Measurements from ENCODE around the gene UCK1.

GRCh38 chr9:131524665-131525315, 6.3 kb downstream of the UCK1 start:
- TF ChIP-seq, protein P1, sequence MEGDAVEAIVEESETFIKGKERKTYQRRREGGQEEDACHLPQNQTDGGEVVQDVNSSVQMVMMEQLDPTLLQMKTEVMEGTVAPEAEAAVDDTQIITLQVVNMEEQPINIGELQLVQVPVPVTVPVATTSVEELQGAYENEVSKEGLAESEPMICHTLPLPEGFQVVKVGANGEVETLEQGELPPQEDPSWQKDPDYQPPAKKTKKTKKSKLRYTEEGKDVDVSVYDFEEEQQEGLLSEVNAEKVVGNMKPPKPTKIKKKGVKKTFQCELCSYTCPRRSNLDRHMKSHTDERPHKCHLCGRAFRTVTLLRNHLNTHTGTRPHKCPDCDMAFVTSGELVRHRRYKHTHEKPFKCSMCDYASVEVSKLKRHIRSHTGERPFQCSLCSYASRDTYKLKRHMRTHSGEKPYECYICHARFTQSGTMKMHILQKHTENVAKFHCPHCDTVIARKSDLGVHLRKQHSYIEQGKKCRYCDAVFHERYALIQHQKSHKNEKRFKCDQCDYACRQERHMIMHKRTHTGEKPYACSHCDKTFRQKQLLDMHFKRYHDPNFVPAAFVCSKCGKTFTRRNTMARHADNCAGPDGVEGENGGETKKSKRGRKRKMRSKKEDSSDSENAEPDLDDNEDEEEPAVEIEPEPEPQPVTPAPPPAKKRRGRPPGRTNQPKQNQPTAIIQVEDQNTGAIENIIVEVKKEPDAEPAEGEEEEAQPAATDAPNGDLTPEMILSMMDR (conservative IDR thresholded peaks at IDR 0.05) = no peak
- TF ChIP-seq ZFX (IDR thresholded peaks at IDR 0.05) = no peak
